SW480 (cell line): ENCODE measurements around the gene RAP2A.

ENCODE experiments used
- DNase-seq: peaks from one replicate; pipeline ENCODE4 v3.0.0-alpha.2; 2016; ENCODE audit warnings: low spot score

The RAP2A gene

DNA sequence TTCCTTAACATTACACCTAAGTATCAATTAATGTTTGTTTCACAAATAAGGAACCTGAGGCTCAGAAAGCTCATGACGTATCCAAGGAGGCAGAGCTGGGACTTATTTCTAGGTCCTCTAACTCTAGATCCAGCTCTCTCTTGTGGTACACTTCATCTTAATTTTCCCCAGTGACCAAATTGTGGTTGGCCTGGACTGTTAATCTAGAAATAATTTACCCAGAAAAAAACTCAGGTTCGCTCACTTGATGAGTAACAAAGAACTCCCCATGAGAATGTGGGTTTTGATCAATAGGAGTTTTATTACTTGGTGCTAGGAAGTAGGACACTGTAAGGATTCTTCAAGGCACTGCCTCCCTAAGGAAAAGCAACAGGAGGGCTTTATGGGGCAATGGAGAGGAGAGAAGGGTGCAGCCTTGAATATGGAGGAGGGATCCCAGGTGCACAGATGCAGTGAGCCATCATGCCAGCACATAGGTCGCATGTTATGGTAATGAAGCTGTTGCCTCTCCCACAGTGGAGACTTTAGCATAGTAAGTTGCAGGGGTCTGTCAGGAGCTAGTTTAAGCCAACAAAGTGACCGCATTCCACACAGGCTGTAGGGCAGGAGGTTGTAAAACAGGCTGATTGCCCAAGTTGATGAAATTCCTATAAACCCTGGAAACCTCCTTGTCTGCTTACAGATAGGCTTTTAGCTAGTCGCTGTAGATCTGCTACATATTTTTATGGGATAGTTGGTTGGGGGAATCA lies 14.7 kb downstream of the RAP2A start:
- DNase-seq: no peak

DNA sequence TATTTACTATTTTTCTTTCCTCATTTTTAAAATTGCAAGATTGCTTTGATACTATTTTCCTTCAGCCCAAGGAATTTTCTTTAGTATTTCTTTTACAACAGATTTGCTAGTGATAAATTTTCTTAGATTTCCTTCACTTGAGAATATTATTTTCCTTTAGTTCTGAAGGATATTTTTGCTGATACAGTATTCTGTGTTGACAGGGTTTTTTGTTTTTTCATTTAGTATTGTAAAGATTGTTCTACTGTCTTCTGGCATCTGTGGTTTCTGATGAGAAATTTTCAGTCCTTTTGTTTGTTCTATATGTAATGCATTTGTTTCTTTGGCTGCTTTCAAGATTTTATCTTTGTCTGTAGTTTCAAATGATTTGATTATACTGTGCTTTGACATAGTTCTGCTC lies 20.7 kb downstream of the RAP2A start:
- no peak for DNase-seq

DNA sequence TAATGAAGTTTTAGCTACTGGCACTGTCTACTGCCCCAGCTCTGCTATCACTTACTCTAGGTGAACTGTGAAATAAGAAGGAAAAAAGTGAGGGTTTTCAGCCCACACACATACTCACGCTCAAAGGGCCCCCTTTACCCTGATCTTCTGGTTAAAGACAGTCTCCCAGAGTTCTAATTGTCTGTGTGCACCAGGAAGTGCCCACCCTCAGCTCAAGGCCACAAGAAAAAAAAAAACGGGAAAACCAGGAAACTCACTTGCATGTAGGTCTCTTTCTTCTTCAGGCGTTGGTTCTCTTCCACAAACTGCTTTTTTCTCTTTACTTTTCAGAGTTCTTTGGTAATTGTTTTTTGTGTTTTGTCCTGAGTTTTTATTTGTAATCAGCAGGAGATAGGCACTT lies 22.1 kb downstream of the RAP2A start:
- no peak for DNase-seq

DNA sequence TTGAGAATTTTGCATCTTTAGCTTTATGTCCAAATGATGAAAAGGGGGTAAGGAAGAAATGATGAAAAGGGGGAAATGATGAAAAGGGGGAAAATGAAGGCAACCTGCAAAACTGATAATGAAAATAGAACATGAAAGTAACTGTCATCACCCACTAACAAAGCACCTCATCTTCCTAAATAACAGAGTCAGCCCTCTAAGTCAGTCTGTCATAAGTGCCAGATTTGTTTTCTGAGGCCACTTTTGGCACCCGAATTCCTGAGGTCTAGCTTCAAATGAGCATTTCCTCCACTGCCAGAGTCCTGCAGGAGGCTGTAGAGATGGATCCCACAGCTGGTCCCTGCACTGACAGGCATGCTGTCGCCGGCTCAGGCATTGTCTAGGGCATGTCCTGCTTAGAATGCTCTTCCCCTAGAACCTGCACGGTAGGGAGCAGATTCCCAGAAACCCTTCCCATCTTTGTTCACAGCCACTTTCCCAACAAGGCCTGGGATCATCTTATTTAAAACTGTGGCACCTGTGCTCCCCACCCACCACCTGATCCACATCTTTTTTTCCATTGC lies 25.3 kb downstream of the RAP2A start:
- no peak for DNase-seq

DNA sequence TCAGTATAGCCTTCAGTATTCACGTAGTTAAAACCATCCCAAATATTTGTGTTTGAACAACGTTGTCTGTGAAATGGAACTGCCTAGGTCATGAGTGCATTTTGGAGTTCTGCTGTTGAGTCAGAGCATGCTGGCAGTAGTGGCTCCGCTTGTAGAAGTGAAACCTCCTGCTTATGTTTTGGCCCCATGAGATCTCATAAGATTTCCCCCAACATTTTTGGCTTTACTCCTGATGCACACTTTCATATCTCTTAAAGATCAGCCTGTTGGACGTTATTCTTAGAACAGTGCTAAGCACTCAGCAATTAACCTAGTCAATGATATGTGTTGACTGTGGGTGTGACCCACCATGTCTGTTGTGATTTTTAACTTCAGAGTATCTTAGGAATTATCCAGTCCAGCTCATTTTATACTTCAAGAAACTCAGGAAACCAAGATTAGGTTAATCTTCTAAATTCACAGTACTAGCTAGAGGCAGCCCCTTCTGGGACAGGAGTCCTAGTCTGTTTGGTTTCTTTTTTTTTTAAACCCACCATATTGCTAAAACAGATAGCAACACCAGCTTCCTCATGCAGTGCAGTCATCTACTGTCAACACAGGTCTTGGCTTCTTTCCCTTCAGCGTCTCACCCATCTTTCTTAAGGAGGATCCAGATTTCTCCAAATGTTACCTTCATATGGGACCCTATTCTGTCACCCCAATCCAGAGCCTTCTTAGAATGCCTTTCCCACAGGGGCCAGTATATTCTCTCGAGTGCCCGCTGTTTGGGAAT lies 26.2 kb downstream of the RAP2A start:
- no peak for DNase-seq

DNA sequence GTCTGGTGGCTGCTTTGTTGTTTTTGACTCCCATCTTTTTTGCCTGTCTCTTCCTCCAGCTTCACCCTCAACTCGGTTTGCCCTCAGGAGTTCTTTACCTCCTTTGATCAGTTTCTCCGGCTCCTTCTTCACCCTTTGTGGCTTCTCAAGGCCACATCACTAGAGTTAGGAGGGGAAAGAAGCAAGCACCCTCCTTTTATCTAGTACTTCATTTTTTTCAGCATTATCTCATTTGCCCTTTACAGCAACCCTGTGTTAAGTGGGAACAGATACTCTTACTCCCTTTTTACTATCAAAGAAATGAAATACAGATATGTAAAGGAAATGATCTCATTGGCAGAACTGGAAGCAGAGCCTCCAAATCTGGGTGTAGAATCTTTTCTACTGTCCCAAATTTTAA lies 26.9 kb downstream of the RAP2A start:
- no peak for DNase-seq

DNA sequence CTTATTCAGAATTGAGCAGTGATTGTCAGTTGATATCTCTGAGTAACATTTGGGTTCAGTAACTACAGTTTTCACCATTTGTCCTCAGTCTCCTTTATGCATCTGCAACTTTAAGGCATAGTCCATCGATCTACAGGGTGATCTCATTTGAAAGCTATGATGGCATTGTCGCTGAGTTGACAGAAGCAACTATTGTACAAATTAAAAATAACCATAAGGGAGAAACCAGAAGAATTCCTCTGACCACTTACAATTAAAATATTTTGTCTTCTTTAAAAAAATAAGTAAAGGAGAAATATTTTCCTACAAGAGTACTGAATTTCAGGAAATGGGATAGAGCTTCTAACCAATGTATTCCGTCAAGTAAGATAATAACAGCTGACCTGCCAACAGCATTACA lies 30.6 kb downstream of the RAP2A start:
- DNase-seq: no peak

DNA sequence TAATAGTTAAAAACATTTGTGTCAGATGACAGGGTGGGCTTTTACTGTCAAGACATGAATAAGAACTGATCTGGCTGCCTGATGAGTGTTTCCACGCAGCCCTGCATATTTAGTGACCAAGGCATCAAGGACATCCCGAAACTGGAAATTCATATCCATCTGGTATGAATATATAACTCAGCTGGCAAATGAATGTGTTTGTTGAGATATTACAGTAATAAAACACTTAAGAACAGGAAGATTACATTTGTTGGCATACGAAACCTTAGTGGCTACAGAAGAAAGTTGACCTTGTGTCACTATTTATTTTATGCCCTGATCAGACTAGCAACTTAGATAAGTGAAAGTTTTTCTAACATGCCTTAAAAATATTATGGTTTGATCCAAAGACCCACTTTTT lies 32.8 kb downstream of the RAP2A start:
- no peak for DNase-seq

DNA sequence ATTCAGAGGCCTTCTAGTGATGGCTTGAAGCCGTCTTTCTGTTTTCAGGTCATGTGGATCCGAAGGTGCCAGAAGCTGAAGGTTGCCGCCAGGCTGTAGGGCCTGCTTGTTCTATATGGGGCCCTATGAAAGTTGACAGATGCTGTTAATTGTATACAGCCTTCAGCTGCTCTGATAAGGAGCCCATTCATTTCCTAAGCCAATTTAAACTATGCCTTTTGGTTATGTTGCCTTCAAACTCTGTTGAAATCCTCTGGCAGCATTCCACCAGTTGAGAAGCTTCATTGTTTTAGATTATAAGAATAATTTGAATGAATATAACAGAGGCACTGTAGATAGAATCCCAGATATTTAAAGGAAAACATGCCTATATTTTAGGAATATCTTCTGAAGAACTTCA lies 34.4 kb downstream of the RAP2A start:
- no peak for DNase-seq

DNA sequence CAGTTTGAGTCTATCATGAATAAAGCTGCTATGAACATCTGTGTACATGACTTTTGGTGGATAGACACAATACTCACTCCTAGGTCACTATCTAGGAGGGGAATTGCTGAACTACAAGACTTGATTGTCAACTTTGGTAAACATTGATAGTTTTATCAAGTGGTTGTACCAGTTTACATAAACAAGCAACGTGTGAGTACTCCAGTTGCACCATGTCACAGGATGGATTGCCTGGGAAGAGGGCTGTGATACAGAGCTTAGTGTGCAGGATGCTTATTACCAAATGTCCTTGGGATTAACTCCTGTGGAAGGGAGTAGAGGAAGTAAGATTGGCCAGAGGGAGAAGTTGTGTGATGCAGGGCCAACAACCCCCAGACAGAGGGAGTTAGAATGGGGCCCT lies 37.7 kb downstream of the RAP2A start:
- DNase-seq: no peak

DNA sequence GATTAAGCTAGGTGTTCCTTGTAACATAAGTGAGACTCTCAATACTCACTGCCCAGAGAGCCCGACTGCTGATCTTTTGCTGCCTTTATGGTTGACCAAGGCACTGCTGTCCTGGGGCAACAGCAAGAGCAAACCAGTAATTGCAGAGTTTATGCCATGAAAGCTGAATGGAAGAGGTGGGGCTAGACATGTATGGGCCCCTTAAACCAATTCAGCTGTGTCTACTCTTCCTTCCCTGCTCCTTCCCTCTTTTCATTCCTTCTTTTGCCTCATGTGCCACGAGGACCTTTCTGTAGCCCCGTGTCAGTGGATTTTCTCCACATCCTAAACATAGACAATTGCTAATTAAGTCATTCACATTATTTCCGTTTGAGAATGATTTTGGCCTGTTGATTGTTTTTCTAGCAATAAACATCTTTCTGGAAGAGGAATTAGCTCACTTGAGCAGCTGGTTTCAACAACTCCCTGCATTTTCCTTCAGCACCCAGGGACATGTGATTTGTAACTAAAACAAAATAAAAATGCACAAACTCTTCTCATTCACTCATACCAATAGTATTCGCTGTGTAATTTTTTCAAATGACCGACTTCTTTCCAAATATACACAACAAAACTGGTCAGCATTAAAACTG lies 40.5 kb downstream of the RAP2A start:
- DNase-seq: no peak

DNA sequence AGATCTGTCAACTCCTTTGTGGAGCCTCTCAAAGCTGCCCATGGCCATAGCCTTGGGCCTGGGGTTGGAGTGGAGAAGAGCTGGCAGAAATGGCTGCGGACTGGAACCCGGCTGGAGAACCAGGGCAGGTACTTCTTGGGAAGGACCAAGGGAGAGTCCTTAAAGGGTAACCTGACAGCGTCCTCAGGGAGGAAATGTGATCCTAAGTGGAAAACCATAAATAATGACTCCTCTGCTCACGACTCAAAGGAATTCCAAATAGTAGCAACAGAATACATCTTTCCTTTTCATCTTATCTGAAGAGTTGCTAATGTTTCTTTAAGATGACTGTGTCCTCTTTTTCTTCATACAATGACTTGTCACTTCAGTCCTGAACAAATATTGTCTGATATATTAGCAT lies 41.0 kb downstream of the RAP2A start:
- no peak for DNase-seq

DNA sequence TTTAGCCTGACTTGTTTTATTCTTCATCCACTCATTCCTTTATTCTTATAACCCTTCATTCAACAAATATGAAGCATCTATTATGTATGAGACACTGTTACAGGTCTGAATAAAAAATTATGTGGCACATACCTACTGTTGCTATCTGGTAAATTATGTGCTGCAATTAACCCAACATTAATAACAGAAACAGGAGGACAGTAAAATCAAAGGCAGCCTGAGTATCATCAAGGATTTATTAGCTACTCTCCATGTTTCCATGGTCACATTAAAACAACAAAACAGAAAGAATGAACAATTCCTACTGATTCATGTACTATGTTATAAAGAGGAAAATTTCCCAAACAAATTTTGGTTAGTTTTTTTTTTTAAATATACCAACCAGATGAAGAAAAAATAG lies 43.9 kb downstream of the RAP2A start:
- DNase-seq: no peak

DNA sequence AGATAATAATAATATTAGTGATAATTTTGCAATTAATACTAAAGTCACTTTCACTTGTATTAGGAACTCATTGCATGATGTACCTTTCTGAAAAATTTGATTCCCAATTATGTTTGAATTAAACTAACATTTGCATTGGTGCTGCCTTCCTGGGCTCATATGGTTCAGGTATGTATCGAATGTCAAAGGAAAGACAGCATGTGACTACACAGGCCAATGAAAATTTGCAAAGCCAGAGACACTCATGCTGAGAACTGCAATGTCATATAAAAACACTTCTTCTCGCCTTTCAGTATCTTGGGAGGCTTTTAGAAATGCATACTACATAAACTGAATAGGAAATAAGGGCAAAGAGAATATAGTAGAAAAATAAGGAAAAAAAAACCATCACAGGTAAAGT lies 44.3 kb downstream of the RAP2A start:
- DNase-seq: no peak

DNA sequence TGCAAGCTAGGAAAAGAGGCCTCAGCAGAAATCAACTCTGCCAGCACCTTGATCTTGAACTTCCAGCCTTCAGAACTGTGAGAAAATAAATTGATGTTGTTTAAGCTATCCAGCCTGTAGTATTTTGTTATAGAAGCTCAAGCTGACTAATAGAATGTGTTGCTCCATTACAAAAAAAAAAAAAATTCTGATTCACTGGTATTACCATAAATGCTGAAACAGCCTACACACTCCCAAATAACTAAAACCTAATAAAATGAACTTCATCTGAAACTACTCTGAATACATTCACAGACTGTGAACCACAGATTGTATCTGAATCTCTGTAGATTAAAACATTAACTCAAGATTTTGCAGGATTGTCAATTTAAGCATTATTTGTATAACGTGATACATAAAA lies 49.5 kb downstream of the RAP2A start:
- DNase-seq: no peak

DNA sequence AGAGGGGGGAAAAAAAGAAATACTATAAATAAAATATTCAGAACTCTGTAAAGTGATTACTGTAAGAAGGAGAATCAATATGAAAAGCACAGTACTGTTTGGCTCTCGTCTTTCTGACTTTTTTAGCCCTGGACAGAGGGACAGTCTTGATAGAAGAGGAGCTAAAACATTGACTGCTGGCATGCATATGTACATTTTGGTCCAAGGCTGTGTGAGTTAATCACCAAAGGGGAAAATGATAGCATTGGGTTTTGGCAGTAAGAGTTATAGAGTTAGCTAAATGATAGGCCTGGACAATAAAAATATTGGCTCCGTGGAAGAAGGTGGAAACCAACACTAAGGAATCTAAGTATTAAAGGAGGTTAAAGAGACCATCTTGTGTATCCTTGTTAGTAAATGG lies 50.3 kb downstream of the RAP2A start:
- no peak for DNase-seq

DNA sequence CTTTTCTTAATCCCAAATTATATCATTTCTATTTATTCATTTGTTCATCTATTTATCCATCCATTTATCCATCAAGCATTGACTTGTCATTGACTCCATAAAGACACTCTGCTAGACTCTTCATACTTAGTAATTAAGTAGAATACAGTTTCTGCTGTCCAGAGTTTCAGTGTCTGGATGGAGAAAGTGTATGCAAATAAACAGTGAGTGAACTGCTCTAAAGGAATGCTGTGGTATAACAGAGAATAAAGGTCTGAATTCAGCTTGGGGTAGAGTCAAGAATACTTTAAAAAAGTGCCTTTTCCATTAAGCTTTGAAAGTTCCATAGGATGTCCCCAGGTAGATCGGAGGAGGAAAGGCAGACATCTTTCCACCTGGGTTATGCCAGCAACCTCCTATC lies 51.4 kb downstream of the RAP2A start:
- DNase-seq: no peak

DNA sequence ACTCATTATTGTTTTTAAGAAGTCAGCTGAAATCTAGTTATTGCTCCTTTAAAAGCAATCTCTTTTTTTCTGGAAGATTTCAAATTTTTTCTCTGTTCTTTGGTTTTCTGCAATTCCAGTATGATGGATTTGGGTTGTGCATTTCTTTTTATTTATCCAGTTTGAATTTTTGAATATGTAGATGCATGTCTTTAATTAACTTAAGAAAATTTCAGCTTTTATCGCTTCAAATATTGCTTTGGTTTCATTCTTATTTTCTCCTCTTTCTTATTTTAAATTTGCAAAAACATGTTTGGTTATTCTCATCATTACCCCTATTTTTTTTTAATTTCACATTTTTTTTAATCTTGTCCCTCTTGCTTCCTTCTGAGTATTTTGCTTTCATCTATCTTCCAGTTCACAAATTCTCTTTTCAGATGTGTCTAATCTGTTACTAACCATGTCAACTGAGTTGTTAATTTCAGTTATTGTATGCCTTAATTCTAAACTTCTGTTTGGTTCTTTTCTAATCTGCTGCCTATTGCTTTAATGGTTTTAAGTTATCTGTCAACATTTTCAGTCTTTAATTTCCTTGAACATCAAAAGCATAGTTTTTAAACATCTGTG lies 56.8 kb downstream of the RAP2A start:
- no peak for DNase-seq

DNA sequence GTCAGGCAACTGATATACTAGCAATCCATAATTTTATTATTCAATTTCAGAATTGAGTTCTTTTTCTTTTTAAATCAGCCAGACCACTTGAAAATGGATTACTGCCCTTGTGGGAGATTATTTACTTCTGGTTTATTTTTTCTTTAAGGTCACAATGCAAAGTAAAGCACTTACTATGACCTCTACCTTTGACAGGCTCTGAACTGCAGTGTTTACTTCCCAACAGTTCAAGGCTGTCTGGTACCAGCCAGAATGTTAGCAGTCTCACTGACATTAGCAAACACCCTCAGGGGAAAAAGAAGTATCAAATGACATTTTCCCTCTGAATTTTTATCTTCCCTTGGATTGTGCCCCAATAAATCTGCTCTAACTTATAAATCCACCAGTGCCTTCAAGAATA lies 57.5 kb downstream of the RAP2A start:
- DNase-seq: no peak

DNA sequence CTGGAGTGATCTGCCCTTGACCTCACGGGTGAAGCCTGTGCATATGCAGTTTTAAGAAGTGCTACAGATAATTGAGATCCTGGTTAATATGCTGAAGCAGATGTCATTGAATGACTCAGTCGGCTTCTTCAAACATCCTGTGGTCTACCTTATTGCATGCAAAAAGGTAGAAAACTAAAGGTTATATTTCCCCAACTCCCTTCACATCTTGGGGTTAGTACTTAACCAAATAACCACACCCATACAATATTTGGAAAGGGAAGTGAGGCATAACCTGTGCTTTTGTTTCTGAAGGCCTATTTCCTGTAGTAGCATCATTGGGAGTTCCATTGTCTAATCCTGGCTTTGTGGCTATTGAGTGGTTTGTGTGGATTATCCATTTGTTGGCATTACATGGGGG lies 58.3 kb downstream of the RAP2A start:
- peak; percentile 41 for DNase-seq

DNA sequence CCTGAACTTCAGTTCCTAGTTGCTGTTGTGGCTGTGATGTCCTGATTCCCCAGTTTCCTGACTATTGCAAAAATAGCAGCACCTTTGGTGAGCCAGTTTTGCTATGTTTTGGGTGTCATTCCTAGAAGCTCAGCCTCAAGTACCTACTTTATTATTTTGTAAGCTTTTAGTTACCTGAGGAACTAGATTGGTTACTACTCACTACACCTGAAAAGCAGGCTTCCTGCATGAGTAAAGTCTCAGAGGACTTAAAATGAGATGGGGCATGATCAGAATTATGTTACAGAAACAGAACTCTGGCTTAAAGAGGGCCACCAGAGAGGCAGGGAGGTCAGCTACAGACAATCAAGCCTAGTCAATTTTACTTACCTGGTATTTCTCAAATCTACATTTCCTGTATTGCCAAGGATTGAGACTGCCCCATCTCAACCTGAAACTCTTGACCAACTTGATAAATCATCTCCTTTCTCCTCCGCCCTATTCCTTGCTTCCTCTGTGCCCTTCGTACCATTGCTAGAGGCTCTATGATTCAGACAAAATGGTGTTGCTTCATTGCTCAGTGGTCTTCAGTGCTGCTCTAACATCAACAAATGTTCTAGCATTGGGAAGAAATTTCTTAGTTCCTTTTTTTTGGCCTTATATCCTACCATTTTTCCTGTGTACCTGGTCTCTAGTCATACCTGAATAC lies 58.9 kb downstream of the RAP2A start:
- DNase-seq: no peak

DNA sequence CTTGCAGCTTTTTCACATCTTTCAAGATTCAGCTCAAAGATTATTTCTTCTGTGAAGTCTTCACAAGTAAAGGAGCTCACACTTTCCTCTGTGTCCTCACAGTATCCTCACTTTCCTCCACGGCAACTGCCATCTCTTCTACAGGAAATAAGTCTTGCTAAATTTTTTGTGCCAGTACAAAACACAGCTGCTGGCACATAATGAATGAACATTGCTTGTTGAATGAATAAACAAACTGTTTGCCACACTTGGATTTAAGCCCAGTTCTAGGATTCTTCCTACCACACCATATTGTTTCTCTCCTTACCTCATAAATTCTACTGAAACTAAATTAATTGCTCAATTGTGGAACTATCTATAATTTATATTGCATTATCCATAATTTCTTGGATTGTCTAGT lies 59.5 kb downstream of the RAP2A start:
- no peak for DNase-seq
